ENCODE results near the gene PET100. TPM values are rescaled to one million over a fixed set of nuclear protein-coding genes. Genes with fewer than 3 reads are reported as not detected.

Gene PET100
- polyA plus RNA-seq, 2 of the 4 experiments (the other 2 are of a cell fraction): 48.6 to 99.3 TPM

GRCh38 chr19:7623725-7624603 is 5.6 kb upstream of the PET100 start:
- DNase-seq (ENCODE audit: low read depth in 1 of 2, low spot score in 1 of 2): no peak
- no peak for FAIRE-seq
- ATAC-seq: no peak; a peak in 1 of 6 replicates
- TF ChIP-seq MAX (IDR thresholded peaks at IDR 0.05): no peak
- TF ChIP-seq RAD21 (conservative IDR thresholded peaks at IDR 0.05 in 1 of 2, IDR thresholded peaks at IDR 0.05 in 1 of 2): no peak
- no peak for TF ChIP-seq POLR2A (IDR thresholded peaks at IDR 0.05; ENCODE audit: low read length)
- no peak for TF ChIP-seq MAFK (IDR thresholded peaks at IDR 0.05; ENCODE audit: partially characterized antibody)
- no peak for TF ChIP-seq MAZ (IDR thresholded peaks at IDR 0.05; ENCODE audit: borderline replicate concordance, low read depth, low read length)
- no peak for TF ChIP-seq TP53 (CRISPR knock-in tag; IDR thresholded peaks at IDR 0.05)
- no peak for TF ChIP-seq EHMT2 (IDR thresholded peaks at IDR 0.05; ENCODE audit: low read depth)
- no peak for TF ChIP-seq NFE2L2 (conservative IDR thresholded peaks at IDR 0.05; ENCODE audit: low read length)
- TF ChIP-seq MYC (IDR thresholded peaks at IDR 0.05; ENCODE audit: borderline replicate concordance, low read length): no peak
- TF ChIP-seq SMC3 (IDR thresholded peaks at IDR 0.05): no peak
- no peak for TF ChIP-seq HOXA7 (CRISPR knock-in tag; IDR thresholded peaks at IDR 0.05)
- TF ChIP-seq JUNB (IDR thresholded peaks at IDR 0.05): no peak
- TF ChIP-seq KDM5A (IDR thresholded peaks at IDR 0.05): no peak
- TF ChIP-seq ZFP36 (IDR thresholded peaks at IDR 0.05; ENCODE audit: borderline replicate concordance, partially characterized antibody): no peak
- no peak for TF ChIP-seq NR3C1 (IDR thresholded peaks at IDR 0.05)
- no peak for TF ChIP-seq EP300 (IDR thresholded peaks at IDR 0.05)
- no peak for TF ChIP-seq PBX3 (IDR thresholded peaks at IDR 0.05)
- peaks cover 7% of the 10 kb centered on the region; the same call in 1 of the 3 replicates for H3K4me1 ChIP-seq
- H3K4me3 ChIP-seq: no peak overlapping the region
- WGBS (ENCODE audit: missing lambda C conversion rate): 94% methylated on average over 24 of the region's 39 CpGs
- no peak overlapping the region for H3K27ac ChIP-seq
- ChIA-PET CTCF (interaction anchor here (1.7 kb wide), 1 partner anchor 57 kb away, joined by 6 read pairs; the partner anchor contains the start of gene TRAPPC5), POLR2A (interaction anchor here (0.6 to 1.1 kb wide), 2 partner anchors 10 to 50 kb away, joined by 4 to 6 read pairs; partner anchors contain the start of gene PCP2)
- no peaks in the 10 kb centered on the region for H3K9me3 ChIP-seq
- H3K4me2 ChIP-seq: no peak overlapping the region

DNA sequence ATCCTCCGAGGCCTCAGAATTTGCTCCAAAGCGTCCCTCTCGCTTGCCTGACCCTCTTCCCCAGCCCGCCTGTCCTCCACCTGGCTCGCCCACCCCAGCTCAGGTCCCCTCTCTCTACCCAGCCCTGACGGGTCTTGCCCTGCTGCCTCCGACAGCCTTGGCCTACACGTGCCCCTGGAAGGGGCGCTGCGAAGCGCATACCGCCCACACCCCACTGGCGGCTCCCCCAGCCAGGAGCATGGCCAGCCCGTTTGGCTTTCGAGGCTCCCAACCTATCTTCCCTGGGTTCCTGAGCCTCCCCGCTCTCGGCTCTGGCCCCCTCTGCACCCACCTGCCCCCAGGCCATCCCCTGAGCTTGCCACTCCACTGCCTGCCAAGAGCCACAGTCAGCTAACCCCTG is 4.8 kb upstream of the PET100 start:
- POLR2A ChIA-PET: interaction anchor here (1.1 kb wide), 1 partner anchor 9 kb away, joined by 6 read pairs; the partner anchor contains the start of gene PCP2
- TF ChIP-seq, protein P1, sequence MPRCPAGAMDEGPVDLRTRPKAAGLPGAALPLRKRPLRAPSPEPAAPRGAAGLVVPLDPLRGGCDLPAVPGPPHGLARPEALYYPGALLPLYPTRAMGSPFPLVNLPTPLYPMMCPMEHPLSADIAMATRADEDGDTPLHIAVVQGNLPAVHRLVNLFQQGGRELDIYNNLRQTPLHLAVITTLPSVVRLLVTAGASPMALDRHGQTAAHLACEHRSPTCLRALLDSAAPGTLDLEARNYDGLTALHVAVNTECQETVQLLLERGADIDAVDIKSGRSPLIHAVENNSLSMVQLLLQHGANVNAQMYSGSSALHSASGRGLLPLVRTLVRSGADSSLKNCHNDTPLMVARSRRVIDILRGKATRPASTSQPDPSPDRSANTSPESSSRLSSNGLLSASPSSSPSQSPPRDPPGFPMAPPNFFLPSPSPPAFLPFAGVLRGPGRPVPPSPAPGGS (IDR thresholded peaks at IDR 0.05): no peak
- TF ChIP-seq GATA3 (IDR thresholded peaks at IDR 0.05; ENCODE audit: borderline replicate concordance) (no peak), ESRRA (IDR thresholded peaks at IDR 0.05; ENCODE audit: borderline replicate concordance, low read length) (no peak), KDM5A (IDR thresholded peaks at IDR 0.05) (no peak), KDM1A (IDR thresholded peaks at IDR 0.05; ENCODE audit: low read depth) (no peak), FOSB (CRISPR knock-in tag; IDR thresholded peaks at IDR 0.05) (no peak), RCOR1 (IDR thresholded peaks at IDR 0.05; ENCODE audit: low read depth, low read length) (no peak), FOSL2 (IDR thresholded peaks at IDR 0.05) (no peak), FOSL2 (CRISPR knock-in tag; IDR thresholded peaks at IDR 0.05) (no peak), RARB (CRISPR knock-in tag; IDR thresholded peaks at IDR 0.05) (no peak), CBX8 (IDR thresholded peaks at IDR 0.05) (no peak), CTCF (IDR thresholded peaks at IDR 0.05) (no peak), ZSCAN20 (CRISPR knock-in tag; IDR thresholded peaks at IDR 0.05) (no peak), RFX5 (IDR thresholded peaks at IDR 0.05) (no peak), POLR2A (IDR thresholded peaks at IDR 0.05; ENCODE audit: low read length) (no peak)
- FAIRE-seq: no peak

More for the DNA sequence above, 4.8 kb upstream of the PET100 start:
- 94% methylated on average over 9 of the region's 17 CpGs for WGBS (ENCODE audit: missing lambda C conversion rate)
- Histone ChIP-seq H3K27ac (no peak overlapping the region), H3K4me1 (peaks cover 7% of the 10 kb centered on the region; the same call in 1 of the 3 replicates), H3K4me2 (no peak overlapping the region), H3K4me3 (no peak overlapping the region), H3K9me3 (no peaks in the 10 kb centered on the region)
- ATAC-seq: no peak
- DNase-seq (ENCODE audit: low read depth in 1 of 2, low spot score in 1 of 2): no peak
- CTCF ChIA-PET: interaction anchor here (0.8 to 1.0 kb wide), 2 partner anchors 27 to 57 kb away, joined by 3 read pairs; no protein-coding TSS in a partner anchor

All from A549 (cell line).